GM12891 (cell line): ENCODE results near the gene DNMT1.
"Not testable (repeated sequence)": the region's sequence is repeated elsewhere in the genome, so short reads cannot be mapped to it uniquely, and the experiment has no call there.

Experiments
- DNase-seq: peaks from one replicate; pipeline ENCODE4 v3.0.0; 2011; ENCODE audit warnings: low spot score; ENCODE audit not compliant: insufficient read length
- FAIRE-seq: peaks from 2 replicates; lab custom pipeline; 2011; peaks lifted over from hg19 to GRCh38; lab: Jason Lieb, UNC
- PAX5 ChIP-seq: IDR thresholded peaks from 2 replicates; pipeline ENCODE4 v1.6.1; 2011; ENCODE audit warnings: low read length, moderate library complexity, mild to moderate bottlenecking; ENCODE audit not compliant: insufficient read depth, severe bottlenecking
- POLR2A ChIP-seq: IDR thresholded peaks from 2 replicates; pipeline ENCODE4 v1.6.1; 2011; ENCODE audit warnings: low read depth, low read length, control low read depth
- POLR2AphosphoS5 ChIP-seq: IDR thresholded peaks from 2 replicates; pipeline ENCODE4 v1.6.1; 2011; ENCODE audit warnings: low read depth, low read length, control low read depth
- POU2F2 ChIP-seq: IDR thresholded peaks from 2 replicates; pipeline ENCODE4 v1.6.1; 2011; ENCODE audit warnings: low read depth, mild to moderate bottlenecking, control low read depth, low read length, moderate library complexity
- SPI1 ChIP-seq: IDR thresholded peaks from 2 replicates; pipeline ENCODE4 v1.6.1; 2011; ENCODE audit warnings: low read depth, low read length, control low read depth
- TAF1 ChIP-seq: IDR thresholded peaks from 2 replicates; pipeline ENCODE4 v1.6.1; 2011; ENCODE audit warnings: low read depth, low read length, control low read depth

The DNMT1 gene

GRCh38 chr19:10184636-10185035 is 10.1 kb downstream of the DNMT1 start:
- no peak for DNase-seq
- no peak for FAIRE-seq
- TF ChIP-seq SPI1 (no peak), POU2F2 (no peak), POLR2AphosphoS5 (no peak)

- FAIRE-seq (no peak), DNase-seq (no peak)
- TF ChIP-seq POU2F2 = no peak
- TF ChIP-seq POLR2AphosphoS5 = no peak
These were observed 10.8 kb downstream of the DNMT1 start for GRCh38 chr19:10183926-10184325.

- no peak for TF ChIP-seq POU2F2
- TF ChIP-seq POLR2AphosphoS5 = no peak
- TF ChIP-seq SPI1 = no peak
- TF ChIP-seq POLR2A = no peak
- TF ChIP-seq TAF1 = no peak
- no peak for TF ChIP-seq PAX5
- no peak for FAIRE-seq
These were observed 11.9 kb downstream of the DNMT1 start for GRCh38 chr19:10182847-10183246.

GRCh38 chr19:10182076-10182475 is 12.7 kb downstream of the DNMT1 start:
- FAIRE-seq = no peak
- no peak for TF ChIP-seq POU2F2
- DNase-seq = no peak

More at GRCh38 chr19:10182847-10183246, 11.9 kb downstream of the DNMT1 start:
- no peak for DNase-seq

- no peak for TF ChIP-seq SPI1
- no peak for TF ChIP-seq POU2F2
- no peak for TF ChIP-seq PAX5
- no peak for TF ChIP-seq POLR2AphosphoS5
- TF ChIP-seq POLR2A = no peak
- TF ChIP-seq TAF1 = no peak
- peak; percentile 35 for FAIRE-seq
These were observed 14.3 kb downstream of the DNMT1 start for GRCh38 chr19:10180459-10180858.

GRCh38 chr19:10180024-10180423 is 14.7 kb downstream of the DNMT1 start:
- FAIRE-seq, DNase-seq: not testable (repeated sequence)

More at GRCh38 chr19:10180459-10180858, 14.3 kb downstream of the DNMT1 start:
- DNase-seq = no peak

- no peak for TF ChIP-seq SPI1
- no peak for TF ChIP-seq POLR2A
- no peak for TF ChIP-seq PAX5
- no peak for TF ChIP-seq TAF1
- no peak for TF ChIP-seq POLR2AphosphoS5
- no peak for TF ChIP-seq POU2F2
- no peak for FAIRE-seq
These were observed 21.2 kb downstream of the DNMT1 start for GRCh38 chr19:10173527-10173926.

GRCh38 chr19:10168386-10168948 is 26.3 kb downstream of the DNMT1 start:
- FAIRE-seq = no peak
- no peak for DNase-seq
- TF ChIP-seq TAF1 (no peak), SPI1 (peak; percentile 61; the same call in 1 of the 2 replicates)

More at GRCh38 chr19:10173527-10173926, 21.2 kb downstream of the DNMT1 start:
- DNase-seq = no peak

GRCh38 chr19:10167459-10167858 is 27.3 kb downstream of the DNMT1 start:
- TF ChIP-seq SPI1 = no peak
- no peak for TF ChIP-seq POLR2AphosphoS5
- TF ChIP-seq POLR2A = no peak
- TF ChIP-seq TAF1 = no peak
- no peak for TF ChIP-seq PAX5
- TF ChIP-seq POU2F2 = no peak
- no peak for FAIRE-seq
- DNase-seq = no peak

- not testable (repeated sequence) for DNase-seq, FAIRE-seq
These were observed 28.3 kb downstream of the DNMT1 start for GRCh38 chr19:10166501-10166900.

GRCh38 chr19:10166046-10166445 is 28.7 kb downstream of the DNMT1 start:
- FAIRE-seq = no peak
- TF ChIP-seq POLR2AphosphoS5 = no peak
- no peak for TF ChIP-seq POU2F2
- TF ChIP-seq POLR2A = no peak
- TF ChIP-seq SPI1 = no peak
- TF ChIP-seq TAF1 = no peak
- TF ChIP-seq PAX5 = no peak
- DNase-seq = no peak
